B cell (primary cell): ENCODE results near the gene CTDSPL. TPM values are rescaled to one million over a fixed set of nuclear protein-coding genes. Genes with fewer than 3 reads are reported as not detected.
A peak's percentile ranks its signal among the peaks of the same experiment; 100 is the strongest.

Experiments used
- ATAC-seq: fragments of 200-7000 bp; cut with Tn5 transposase; one replicate; pipeline ENCODE4 v1.10.0; 2021; ENCODE audit warnings: low read depth, mild to moderate bottlenecking, moderate number of reproducible peaks, moderate library complexity
- CTCF ChIA-PET: fragments of 350-600 bp; sonication (Branson Sonifier 250); formaldehyde crosslinking; loops from one replicate; lab custom pipeline; 2021; ENCODE audit warnings: antibody characterized with exemption, inconsistent platforms; lab: Charles Lee
- POLR2A ChIA-PET: fragments of 350-600 bp; sonication (Branson Sonifier 250); formaldehyde crosslinking; loops from one replicate; lab custom pipeline; 2021; ENCODE audit warnings: antibody characterized with exemption; lab: Charles Lee
- DNase-seq: peaks from one replicate; pipeline ENCODE4 v3.0.0; 2013
- H2AFZ ChIP-seq: 2 replicates; pipeline ENCODE4 v1.6.1; 2012; ENCODE audit warnings: mild to moderate bottlenecking, low read depth, low read length; ENCODE audit not compliant: insufficient read depth, poor library complexity, severe bottlenecking
- H3K27ac ChIP-seq, 2 donors: 1 replicate in 1 of 2; 2 replicates in 1 of 2; pipeline ENCODE4 v1.5.1; 2012 to 2013; ENCODE audit warnings: low read length in 2 of 2, mild to moderate bottlenecking in 2 of 2, moderate library complexity in 1 of 2
- H3K27me3 ChIP-seq, 4 experiments: fragments of 200-600 bp in 1 of 4; sonication (generic) in 1 of 4; replicated peaks in 1 of 4; 1 replicate in 2 of 4; 2 replicates in 2 of 4; pipeline versions ENCODE4 v1.6.1 to v1.7.0; 2013 to 2016; ENCODE audit warnings: low read length in 3 of 4, mild to moderate bottlenecking in 2 of 4, mixed read lengths in 1 of 4, moderate library complexity in 1 of 4; ENCODE audit not compliant: insufficient read depth in 4 of 4, control insufficient read depth in 3 of 4; ENCODE audit errors: control extremely low read depth in 1 of 4
- H3K36me3 ChIP-seq, 2 experiments: replicated peaks in 1 of 2; 1 replicate in 1 of 2; 2 replicates in 1 of 2; pipeline versions ENCODE4 v1.6.1 to v1.7.1; 2013; ENCODE audit warnings: low read length in 1 of 2; ENCODE audit not compliant: insufficient read depth in 2 of 2, control insufficient read depth in 1 of 2; ENCODE audit errors: control extremely low read depth in 1 of 2, extremely low read depth in 1 of 2
- H3K4me1 ChIP-seq, 2 donors: fragments of 200-600 bp in 1 of 2; sonication (generic) in 1 of 2; 1 replicate in 1 of 2; 2 replicates in 1 of 2; pipeline versions ENCODE4 v1.5.1 to v1.6.1; 2013 to 2017; ENCODE audit warnings: low read length in 2 of 2; ENCODE audit not compliant: control insufficient read depth in 2 of 2, insufficient read depth in 2 of 2
- H3K4me2 ChIP-seq: replicated peaks from 2 replicates; pipeline ENCODE3; 2012; ENCODE audit warnings: mild to moderate bottlenecking, low read depth, low read length; ENCODE audit not compliant: poor library complexity, severe bottlenecking
- H3K4me3 ChIP-seq, 5 experiments: fragments of 200-600 bp in 1 of 5; sonication (generic) in 1 of 5; 1 replicate in 3 of 5; 2 replicates in 2 of 5; pipeline versions ENCODE4 v1.5.1 to v1.7.0; 2011 to 2016; ENCODE audit warnings: low read length in 4 of 5, mild to moderate bottlenecking in 4 of 5, low read depth in 2 of 5, control low read depth in 1 of 5, moderate library complexity in 1 of 5; ENCODE audit not compliant: insufficient read depth in 1 of 5; ENCODE audit errors: control extremely low read depth in 1 of 5, extremely low read depth in 1 of 5
- H3K79me2 ChIP-seq: fragments of 200-600 bp; sonication (generic); one replicate; pipeline ENCODE4 v1.6.0; 2016; ENCODE audit warnings: low read length; ENCODE audit not compliant: control insufficient read depth, insufficient read depth
- H3K9ac ChIP-seq: fragments of 200-600 bp; sonication (generic); 2 replicates; pipeline ENCODE4 v1.6.1; 2017; ENCODE audit warnings: mild to moderate bottlenecking, low read length, moderate library complexity
- H3K9me3 ChIP-seq, 3 donors: one replicate each; pipeline versions ENCODE4 v1.6.1 to v1.7.1; 2013; ENCODE audit warnings: low read length in 2 of 3; ENCODE audit not compliant: control insufficient read depth in 2 of 3, insufficient read depth in 1 of 3; ENCODE audit errors: control extremely low read depth in 1 of 3
- H4K20me1 ChIP-seq: 2 replicates; pipeline ENCODE4 v1.6.0; 2012; ENCODE audit warnings: mild to moderate bottlenecking, low read length; ENCODE audit not compliant: insufficient read depth, control insufficient read depth, poor library complexity, severe bottlenecking
- H3K27ac Mint-ChIP-seq: one replicate; pipeline ENCODE4 v1.8.0; 2021; ENCODE audit warnings: mixed read lengths
- H3K27me3 Mint-ChIP-seq: one replicate; pipeline ENCODE4 v1.8.0; 2021; ENCODE audit warnings: mixed read lengths
- H3K4me1 Mint-ChIP-seq: one replicate; pipeline ENCODE4 v1.8.0; 2021; ENCODE audit warnings: mixed read lengths
- H3K4me3 Mint-ChIP-seq: one replicate; pipeline ENCODE4 v1.8.0; 2021; ENCODE audit warnings: mixed read lengths
- H3K9me3 Mint-ChIP-seq: one replicate; pipeline ENCODE4 v1.8.0; 2022; ENCODE audit warnings: mixed read lengths; ENCODE audit not compliant: insufficient read depth
- CTCF ChIP-seq: fragments of 200-600 bp; IDR thresholded peaks from one replicate; pipeline ENCODE4 v1.8.0; 2022; ENCODE audit warnings: antibody characterized with exemption, mild to moderate bottlenecking
- EZH2 ChIP-seq: IDR thresholded peaks from 2 replicates; pipeline ENCODE4 v1.6.1; 2012; ENCODE audit warnings: borderline replicate concordance, low read depth, mild to moderate bottlenecking, moderate library complexity, low read length; ENCODE audit not compliant: insufficient read depth, poor library complexity, severe bottlenecking
- WGBS: methylation state at CpG from one replicate; pipeline ENCODE4 v1.1.5; 2013; ENCODE audit warnings: missing lambda C conversion rate; ENCODE audit not compliant: insufficient coverage; 5-methylcytosine and 5-hydroxymethylcytosine counted together
- intact Hi-C: fragments of 100-400 bp; cut with micrococcal nuclease; formaldehyde crosslinking; loops from one replicate; pipeline ENCODE4 v1.10.0; 2022
- polyA plus RNA-seq: library from polyadenylated mRNA; depleted of rRNA; stranded (reverse); fragments of >200 nt; gene quantifications from 2 replicates; pipeline ENCODE4 v1.2.3, GENCODE V29; 2012
- total RNA-seq, 2 donors: library from RNA; stranded (reverse); fragments of 120-200 nt in 1 of 2; gene quantifications; 1 replicate in 1 of 2; 2 replicates in 1 of 2; pipeline versions ENCODE4 v1.2.3 to v1.2.4, GENCODE V29; 2013 to 2022

The CTDSPL gene
- total and polyA plus RNA-seq, 2 donors (not counting 1 experiment from before 2014, with no cell fraction given) = not detected

GRCh38 chr3:37974121-37975083 is 112.7 kb downstream of the CTDSPL start:
- Histone ChIP-seq H3K9ac (no peak overlapping the region), H2AFZ (no peak overlapping the region), H3K79me2 (no peaks in the 10 kb centered on the region), H3K9me3 (no peaks in the 10 kb centered on the region), H3K27me3 (no peaks in the 10 kb centered on the region), H3K4me1 (no peaks in the 10 kb centered on the region), H3K4me2 (no peak overlapping the region), H4K20me1 (no peaks in the 10 kb centered on the region), H3K36me3 (no peaks in the 10 kb centered on the region), H3K4me3 (no peak overlapping the region), H3K27ac (no peak overlapping the region)
- 74% methylated on average over 7 of the region's 9 CpGs for WGBS
- POLR2A ChIA-PET = no interaction called here
- H3K9me3 Mint-ChIP-seq = no peaks in the 10 kb centered on the region
- H3K4me1 Mint-ChIP-seq = no peaks in the 10 kb centered on the region
- TF ChIP-seq EZH2 (no peak), CTCF (peak; percentile 81)
- peaks cover 5% of the 10 kb centered on the region for H3K27me3 Mint-ChIP-seq
- CTCF ChIA-PET = interaction anchor here (0.7 to 5.1 kb wide), 31 partner anchors 9 to 547 kb away, joined by 3 to 46 read pairs (median 5); partner anchors contain the start of genes ACAA1, DLEC1, EXOG and XYLB
- peak; percentile 83 for ATAC-seq
- intact Hi-C loops = loop anchor here (1.0 to 2.0 kb wide), 2 partner anchors 29 to 66 kb away; no protein-coding TSS in a partner anchor
- DNase-seq = peak; percentile 74
- no peak overlapping the region for H3K27ac Mint-ChIP-seq
- no peak overlapping the region for H3K4me3 Mint-ChIP-seq
